Measurements from ENCODE around the gene MAPK11.
A peak's percentile ranks its signal among the peaks of the same experiment; 100 is the strongest.

The MAPK11 gene

DNA sequence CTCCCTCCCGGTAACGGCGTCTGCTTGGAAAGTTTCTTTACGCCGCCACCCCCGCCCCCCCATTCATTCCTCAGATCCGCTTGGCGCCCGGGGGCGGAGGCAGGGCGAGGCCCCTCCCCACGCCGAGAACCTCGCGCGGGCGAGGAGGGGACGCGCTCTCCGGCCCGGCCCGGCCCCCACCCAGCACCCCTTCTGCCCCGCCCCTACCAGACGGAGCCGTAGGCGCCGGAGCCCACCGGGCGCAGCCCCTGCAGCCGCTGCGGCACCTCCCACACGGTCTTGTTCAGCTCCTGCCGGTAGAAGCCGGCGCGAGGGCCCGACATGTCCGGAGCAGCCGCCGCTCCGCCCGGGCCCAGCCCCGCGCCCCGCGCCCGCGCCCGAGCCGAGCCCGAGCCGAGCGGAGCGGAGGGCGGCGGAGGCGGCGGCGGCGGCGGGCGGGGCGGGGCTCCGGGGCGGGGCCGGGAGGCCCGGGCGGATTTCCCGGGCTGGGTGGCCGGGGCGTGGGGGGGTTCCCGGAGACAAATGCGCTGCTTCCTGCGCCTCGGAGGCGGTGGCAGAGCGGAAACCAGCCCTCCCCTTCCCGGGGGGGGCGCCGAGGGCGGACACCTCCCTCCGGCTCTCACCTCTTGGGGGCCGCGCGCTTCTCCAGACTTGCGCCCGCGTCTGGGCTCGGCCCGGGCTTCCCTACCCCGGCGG lies at the start of gene MAPK11:
Gene MAPK11, minus strand, starts transcription at position 411 of the 696 bp plus-strand sequence. Its CDS starts 88 bp downstream, at position 323.
- peak; percentile 35 for DNase-seq

GRCh38 chr22:50319503-50319951 lies 49.3 kb upstream of the MAPK11 start:
- no peak for DNase-seq

DNA sequence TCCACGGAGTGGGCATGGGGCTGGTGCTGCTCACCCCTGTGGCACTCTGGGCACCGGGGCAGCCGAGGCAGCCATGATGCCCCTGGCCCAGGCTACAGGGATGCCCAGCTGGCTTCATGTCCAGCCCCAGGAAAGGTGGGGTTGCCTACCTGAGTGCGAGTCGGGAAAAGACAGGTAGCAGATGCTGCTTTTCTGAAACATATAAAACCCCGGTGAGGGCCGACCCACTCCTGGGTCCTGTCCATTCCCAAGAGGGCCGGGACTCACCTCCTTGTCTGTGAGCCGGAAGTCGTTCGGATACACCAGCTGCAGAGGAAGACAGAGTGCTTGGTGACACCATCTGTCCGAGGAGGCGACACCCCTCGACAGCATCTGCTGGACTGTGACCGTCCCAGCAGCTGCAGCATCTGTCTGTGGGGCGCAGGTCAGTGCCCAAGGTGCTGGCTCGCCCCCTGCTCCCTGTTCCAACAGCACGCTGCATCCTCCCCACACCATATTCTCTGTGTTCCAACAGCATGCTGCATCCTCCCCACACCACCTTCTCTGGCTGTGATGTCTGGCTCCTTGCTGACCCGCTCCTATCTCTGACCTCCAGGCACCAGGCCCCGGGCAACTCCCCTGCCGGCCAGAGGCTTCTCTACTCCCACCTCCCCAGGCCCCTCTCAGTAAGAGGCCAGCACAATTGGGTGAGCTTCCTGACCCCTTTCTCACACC lies 48.7 kb upstream of the MAPK11 start:
- DNase-seq, result no peak

DNA sequence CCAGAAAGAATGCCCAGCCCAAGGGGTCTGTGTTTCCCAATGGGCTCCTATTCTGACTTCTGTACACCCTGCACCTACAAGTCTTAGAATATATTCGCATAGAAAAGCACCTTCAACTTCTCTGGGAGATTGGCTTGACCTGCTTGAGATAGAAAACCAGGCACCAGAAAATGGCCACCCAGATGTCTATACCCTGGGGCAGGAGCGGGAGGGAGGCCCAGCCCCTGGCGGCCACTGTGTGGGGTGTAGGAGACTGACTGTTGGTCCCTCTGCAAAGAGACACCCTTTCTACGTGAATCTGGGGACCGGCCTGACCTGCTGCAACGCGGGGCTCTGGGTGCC lies 48.1 kb upstream of the MAPK11 start:
- DNase-seq, result no peak

GRCh38 chr22:50317674-50318073 lies 47.5 kb upstream of the MAPK11 start:
- no peak for DNase-seq

DNA sequence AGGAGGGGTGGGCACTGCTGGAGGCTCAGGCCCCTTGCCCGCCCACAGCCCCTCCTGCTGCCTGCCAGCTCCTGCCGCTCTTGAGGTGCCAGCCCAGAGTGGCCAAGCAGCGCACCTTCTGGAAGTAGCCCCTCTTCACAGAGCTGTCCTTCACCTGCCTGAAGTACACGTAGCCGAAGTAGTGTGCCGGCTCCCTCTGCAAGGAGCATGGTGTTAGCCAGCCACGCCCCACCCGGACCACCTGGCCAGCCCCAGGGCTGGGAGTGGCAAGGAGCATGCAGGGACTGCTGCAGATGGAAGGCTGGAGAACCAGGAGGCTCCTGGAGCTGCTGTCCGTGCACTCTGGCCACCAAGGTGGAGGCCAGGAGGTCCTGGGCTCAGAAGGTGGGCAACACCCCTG lies 47.0 kb upstream of the MAPK11 start:
- DNase-seq, result no peak

DNA sequence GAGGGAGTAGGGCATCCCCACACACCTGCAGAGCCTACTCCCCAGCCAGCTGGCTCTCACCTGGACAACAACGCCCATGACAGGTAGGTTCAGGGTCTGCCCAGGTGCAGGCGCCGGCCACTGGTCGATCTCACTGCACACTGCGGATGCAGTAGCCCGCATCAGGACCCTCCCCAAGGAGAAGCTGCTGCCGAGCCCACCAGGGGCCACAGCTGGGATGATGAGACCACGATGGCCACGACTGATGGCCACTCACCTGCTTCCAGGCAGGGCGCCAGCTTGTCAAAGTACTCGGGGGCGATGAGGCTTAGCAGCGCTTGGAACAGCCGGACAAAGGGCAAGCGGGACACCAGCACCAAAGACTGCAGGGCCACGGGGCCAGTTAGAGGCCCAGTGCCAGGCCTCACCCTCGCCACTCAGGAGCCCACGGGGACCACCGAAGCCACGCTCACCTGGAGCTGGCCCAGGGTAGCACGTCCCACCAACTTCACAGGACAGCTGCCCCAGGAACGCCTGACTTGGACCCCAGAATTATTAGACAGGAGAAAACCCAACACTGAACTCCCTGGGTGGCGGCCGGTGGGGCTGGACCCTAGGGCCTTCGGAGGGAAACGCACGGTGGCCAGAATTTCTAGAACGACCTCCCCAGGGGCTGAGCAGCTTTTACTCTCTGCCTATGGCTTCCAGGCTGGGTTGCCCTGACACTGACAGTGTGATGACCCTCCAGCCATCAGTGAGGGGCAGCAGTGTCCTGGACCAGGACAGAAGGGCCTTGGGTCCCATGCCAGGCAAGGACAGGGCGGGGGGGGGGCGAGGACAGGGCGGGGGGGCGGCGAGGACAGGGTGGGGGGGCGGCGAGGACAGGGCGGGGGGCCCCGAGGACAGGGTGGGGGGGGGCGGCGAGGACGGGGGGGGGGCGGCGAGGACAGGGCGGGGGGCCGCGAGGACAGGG lies 46.2 kb upstream of the MAPK11 start:
- no peak for DNase-seq

- no peak for DNase-seq
Observed at GRCh38 chr22:50315289-50316113, 45.3 kb upstream of the MAPK11 start.

GRCh38 chr22:50314455-50315288 lies 44.5 kb upstream of the MAPK11 start:
- DNase-seq, result no peak

DNA sequence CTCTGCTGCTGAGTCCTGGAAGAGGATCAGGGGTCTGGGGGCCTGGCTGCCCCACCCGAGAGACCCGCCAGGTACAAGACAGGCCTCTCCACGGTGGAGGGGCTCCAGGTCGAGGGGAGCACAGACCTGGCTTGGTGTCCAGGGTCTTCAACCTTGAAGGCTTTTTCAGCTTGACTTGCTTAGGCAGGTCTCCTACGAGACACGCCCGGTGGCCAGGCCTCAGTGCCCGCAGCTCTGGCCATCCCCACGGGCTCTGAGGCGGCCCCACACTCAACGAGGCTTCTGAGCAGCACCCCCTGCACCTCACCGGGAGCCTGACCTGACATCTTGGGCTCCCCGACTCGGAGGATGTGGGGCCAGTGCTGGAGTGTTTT lies 43.9 kb upstream of the MAPK11 start:
- DNase-seq, result no peak

DNA sequence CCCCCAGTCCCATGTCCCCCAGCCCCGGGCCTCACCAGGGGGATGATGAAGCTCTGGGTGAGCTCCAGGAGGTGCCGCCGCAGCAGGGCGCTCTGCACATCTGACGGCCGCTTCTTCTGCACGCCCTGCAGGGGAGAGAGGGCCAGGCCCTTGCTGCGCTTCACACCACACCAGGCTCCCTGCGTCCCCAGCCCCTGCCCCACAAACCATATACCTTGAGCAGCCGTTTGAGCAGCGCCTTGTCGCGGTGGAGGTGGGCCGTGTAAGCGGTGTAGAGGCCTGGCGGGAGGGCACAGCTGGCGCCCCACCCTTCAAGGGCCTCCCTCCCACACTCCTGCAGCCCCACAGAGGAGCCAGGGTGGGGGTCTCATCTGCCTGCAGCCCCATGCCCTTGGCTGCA lies 43.4 kb upstream of the MAPK11 start:
- DNase-seq, result no peak

DNA sequence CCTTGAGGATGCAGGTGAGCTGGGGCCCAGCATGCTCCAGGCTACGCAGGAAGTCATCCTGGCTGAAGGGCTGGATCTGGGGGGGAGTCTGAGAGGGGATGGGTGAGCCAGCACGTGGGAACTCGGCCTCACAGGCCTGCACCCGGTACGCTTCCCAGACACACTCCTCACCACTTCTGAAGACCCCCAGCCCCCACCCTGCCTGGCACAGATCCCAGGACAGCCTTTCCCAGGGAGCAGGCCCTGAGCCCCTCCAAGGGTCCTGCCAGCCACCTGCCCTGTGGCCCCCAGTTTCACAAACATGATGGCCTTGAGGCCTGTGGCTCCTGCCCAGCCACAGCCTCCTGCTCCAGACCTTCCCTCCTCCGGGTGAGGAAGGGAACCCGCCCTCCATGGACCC lies 42.8 kb upstream of the MAPK11 start:
- DNase-seq, result no peak

DNA sequence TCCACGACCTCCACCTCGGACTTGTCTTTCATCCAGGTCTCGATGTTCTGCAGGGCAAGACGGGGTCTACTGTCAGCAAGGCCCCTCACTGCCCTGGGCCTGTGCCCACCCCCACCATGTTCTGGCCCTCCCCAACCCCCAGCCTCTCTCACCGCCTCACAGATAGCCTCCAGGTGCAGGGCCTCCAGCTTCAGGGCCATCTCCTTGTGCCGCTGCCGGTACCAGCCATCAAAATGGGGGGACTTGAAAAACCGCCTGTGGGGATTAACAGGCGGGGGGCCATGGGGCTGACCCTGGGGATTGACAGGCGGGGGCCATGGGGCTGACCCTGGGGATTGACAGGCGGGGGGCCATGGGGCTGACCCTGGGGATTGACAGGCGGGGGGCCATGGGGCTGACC lies 42.2 kb upstream of the MAPK11 start:
- DNase-seq, result no peak

DNA sequence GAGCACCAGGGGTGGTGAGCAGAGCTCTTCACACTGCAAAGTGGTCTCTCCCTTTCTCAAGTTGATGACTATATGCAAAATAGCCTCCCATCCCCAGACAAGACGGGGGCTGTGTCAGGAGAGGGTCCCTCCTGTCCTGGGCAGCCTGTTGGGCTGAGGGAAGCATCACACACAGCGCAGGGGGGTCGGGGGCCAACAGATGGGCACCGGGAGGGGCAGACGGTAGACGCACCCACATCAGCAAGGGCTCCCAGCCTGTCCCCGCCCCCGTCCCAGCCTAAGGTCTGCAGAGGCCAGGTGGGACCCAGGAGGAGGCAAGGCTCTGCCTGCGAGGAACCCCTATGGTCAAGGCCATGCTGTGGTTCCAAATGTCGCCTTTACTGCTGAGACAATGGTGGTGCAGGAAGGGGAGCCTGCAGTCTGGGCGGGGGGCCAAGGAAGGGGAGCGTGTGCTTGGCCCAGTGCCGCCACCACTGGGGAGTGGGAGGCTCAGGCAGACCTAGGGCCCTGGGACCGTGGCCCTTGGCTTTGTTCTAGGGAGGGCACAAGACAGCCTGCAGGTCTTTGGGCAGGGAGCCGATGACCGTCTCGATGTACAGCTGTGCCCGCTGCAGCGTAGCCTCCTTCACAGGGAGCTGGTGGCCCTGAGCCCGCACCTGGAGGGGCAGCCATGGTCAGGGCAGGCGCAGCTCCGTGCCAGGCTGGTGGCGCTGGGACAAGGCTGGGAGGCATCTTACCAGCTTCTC lies 41.6 kb upstream of the MAPK11 start:
- DNase-seq, result no peak

DNA sequence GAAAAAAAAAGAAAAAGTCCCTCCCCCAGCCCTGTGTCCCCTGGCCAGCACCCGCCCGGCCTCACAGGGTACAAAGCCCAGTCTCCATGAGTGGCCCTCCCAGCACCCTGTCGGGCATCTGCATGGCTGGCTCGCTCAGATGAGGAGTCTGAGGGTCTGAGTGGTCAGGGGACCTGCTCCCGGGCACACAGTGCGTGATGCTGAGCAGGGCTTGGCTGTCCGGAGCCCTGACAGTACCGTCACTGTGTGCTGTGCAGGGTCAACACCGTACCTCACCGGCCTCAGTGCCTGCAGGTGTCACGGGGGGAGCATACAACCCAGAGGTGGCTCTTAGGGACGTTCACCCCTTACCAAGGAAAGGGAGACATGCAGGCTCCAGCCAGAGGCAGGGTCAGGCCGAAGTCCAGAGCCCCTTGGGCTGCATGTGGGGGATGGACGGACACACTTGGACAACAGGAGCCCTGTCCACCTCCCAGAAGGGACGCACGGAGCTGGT lies 40.8 kb upstream of the MAPK11 start:
- DNase-seq, result no peak

DNA sequence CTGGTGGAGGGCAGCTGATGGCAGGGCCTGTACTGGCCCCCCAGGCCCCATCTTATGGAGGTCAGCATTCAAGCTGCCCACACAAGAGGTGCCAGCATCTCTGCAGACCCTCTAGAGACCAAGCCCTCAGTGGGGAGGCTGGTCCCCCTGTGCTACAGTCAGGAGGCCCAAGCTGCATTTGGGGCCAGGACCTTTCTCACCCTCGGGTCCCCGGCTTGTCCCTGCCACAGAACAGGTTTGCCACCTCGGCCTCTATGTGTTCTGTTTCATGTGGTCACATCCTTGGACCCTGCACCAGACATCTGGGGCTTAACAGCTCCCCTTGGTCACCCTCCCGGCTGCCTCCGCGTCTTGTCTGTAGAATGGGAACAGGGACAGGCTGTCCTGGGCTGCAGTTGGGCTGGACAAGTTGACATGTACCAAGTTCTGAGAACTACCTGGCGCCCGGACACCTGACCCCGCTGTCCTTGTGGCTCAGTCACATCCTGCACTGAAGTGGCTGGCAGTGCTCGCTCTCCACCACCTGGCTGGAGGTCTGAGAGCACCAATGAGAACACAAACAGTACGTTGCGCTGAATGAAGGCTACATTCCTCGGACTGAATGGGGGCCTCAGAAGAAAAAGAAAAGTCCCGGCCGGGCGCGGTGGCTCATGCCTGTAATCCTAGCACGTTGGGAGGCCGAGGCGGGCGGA lies 40.0 kb upstream of the MAPK11 start:
- DNase-seq, result no peak

DNA sequence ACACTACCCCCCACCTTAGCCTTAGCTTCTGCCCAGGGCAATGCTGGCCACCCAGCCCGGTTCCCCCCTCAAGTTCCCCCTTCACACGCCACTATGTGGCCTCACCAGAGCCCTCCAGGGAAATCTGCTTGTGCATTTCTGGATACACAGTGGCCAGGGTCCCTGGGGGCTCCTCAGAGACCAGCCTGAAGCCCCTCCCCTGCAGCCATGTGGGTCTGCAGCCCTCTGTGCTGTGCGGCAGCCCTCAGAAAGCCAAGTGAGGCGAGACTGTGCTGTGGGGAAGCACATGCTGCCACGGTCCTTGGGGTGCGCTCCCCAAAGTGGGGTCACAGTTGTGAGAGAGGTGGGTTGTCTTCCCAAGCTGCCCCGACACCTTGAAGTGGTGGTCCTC lies 39.4 kb upstream of the MAPK11 start:
- no peak for DNase-seq

DNA sequence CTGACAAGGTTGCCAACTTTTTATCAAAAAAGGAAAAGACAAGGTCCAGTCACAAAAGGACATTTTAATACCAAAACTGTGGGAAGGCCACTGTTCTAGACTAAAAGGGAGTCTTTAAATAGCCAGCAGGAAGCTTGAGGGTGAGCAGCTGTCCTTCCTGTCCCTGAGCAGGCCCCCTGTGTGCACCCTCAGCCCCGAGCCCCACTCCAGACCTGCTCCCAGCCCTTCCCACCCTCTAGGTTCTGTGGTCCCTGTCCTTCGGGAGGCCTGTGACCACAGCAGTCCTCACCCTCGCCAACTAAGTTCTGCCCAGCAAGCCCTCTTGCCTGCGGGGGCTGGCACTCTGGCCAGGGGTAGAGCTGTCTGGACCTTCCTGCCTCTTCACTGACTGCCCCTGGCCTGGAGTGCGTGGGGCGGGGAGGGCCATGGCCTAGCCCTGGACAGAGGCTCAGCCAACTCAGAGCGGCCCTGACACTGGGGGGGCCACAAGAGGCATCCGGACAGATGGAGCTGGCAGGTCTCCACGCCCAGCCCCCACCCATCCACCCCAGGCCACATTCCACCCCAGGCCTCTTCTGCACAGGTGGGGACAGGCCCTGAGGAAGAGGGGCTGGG lies 38.9 kb upstream of the MAPK11 start:
- no peak for DNase-seq

DNA sequence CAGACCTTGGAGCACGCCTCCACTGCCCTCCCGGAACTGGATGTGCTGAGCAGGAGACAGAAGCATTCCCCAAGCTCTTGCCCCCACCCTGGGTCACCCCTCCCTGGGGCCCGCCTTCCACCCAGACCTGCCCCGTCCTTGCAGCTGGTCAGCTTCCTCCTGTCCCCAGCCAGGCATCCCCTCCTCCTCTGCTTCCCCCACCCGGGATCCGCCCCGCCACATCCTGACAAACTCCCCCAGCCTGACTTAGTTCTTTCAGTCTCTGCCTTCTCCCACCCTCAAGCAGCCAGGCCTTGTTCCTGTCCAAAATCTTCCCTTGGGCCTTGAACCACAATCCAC lies 38.4 kb upstream of the MAPK11 start:
- DNase-seq, result no peak
